ENCODE data around the gene UTF1. TPM values are rescaled to one million over a fixed set of nuclear protein-coding genes. Genes with fewer than 3 reads are reported as not detected.

UTF1 gene
- total and polyA plus RNA-seq, 9 of the 15 experiments (the other 6 are each of a cell fraction or from before 2014, with no cell fraction given) = 0.35 to 0.46 TPM; not detected in 7

- no TSS peak for BruUV-seq (replicated peaks)
- Histone ChIP-seq H3K9ac (ENCODE audit: insufficient read depth in 1 of 2, low read depth in 2 of 2, low read length in 2 of 2) (no peak overlapping the region), H2AFZ (ENCODE audit: low read depth, low read length) (no peak overlapping the region), H3K4me2 (ENCODE audit: insufficient read depth, low read length) (no peak overlapping the region), H3K27ac (ENCODE audit: extremely low read depth, low read depth, low read length) (no peak overlapping the region), H4K20me1 (replicated peaks; ENCODE audit: control insufficient read depth, insufficient read depth, low read length) (no peaks in the 10 kb centered on the region), H3K9me3 (replicated peaks; ENCODE audit: control insufficient read depth, insufficient read depth, low read depth, low read length) (no peaks in the 10 kb centered on the region), H3K9me1 (ENCODE audit: control insufficient read depth, insufficient read depth, low read length) (no peaks in the 10 kb centered on the region), H3K27me3 (ENCODE audit: control insufficient read depth in 2 of 2, insufficient read depth in 2 of 2, low read length in 2 of 2) (peaks cover 14 to 68% of the 10 kb centered on the region in 2 experiments; a peak in 4 of 5 replicates), H3K36me3 (ENCODE audit: control insufficient read depth, insufficient read depth, low read length) (no peaks in the 10 kb centered on the region), H3K4me3 (no peak overlapping the region), H3K4me1 (replicated peaks in 1 of 2; ENCODE audit: control insufficient read depth in 2 of 2, insufficient read depth in 2 of 2, low read length in 2 of 2) (peaks cover 0 to 70% of the 10 kb centered on the region in 2 experiments; a peak in 2 of 5 replicates), H3K79me2 (ENCODE audit: control insufficient read depth, insufficient read depth, low read length) (no peaks in the 10 kb centered on the region)
- in situ Hi-C loops (cut with MboI) (no loop called here), intact Hi-C loops (cut with micrococcal nuclease) (no loop called here)
- CTCF ChIA-PET (ENCODE audit: low intra/inter-chr PET ratio) = no interaction called here
- 19% methylated on average over 4 of the region's 26 CpGs for WGBS (ENCODE audit: insufficient coverage, low coverage, missing lambda C conversion rate)
- ATAC-seq (no peak), DNase-seq (ENCODE audit: extremely low read depth in 1 of 4, low spot score in 3 of 4) (no peak), FAIRE-seq (no peak)
- POLR2A ChIA-PET = interaction anchor here (0.6 kb wide), 1 partner anchor 155 kb away, joined by 4 read pairs; no protein-coding TSS in a partner anchor
- TF ChIP-seq BRCA1 (IDR thresholded peaks at IDR 0.05) (no peak), BRCA1 (CRISPR knock-in tag; IDR thresholded peaks at IDR 0.05) (no peak), SNAPC5 (CRISPR knock-in tag; IDR thresholded peaks at IDR 0.05) (no peak), NONO (IDR thresholded peaks at IDR 0.05; ENCODE audit: low read depth in 2 of 2, low read length in 1 of 2) (no peak), ZNF655 (CRISPR knock-in tag; IDR thresholded peaks at IDR 0.05) (no peak), SPI1 (IDR thresholded peaks at IDR 0.05; ENCODE audit: borderline replicate concordance, low read depth, low read length) (no peak), PHF8 (IDR thresholded peaks at IDR 0.05; ENCODE audit: borderline replicate concordance, low read length) (no peak), ETV6 (IDR thresholded peaks at IDR 0.05; ENCODE audit: borderline replicate concordance in 1 of 2, low read depth in 2 of 2, low read length in 1 of 2) (no peak), ETV6 (CRISPR knock-in tag; IDR thresholded peaks at IDR 0.05; ENCODE audit: borderline replicate concordance) (no peak), POLR2A (conservative IDR thresholded peaks at IDR 0.05) (no peak), MTA3 (IDR thresholded peaks at IDR 0.05; ENCODE audit: borderline replicate concordance) (no peak), ZNF444 (CRISPR knock-in tag; IDR thresholded peaks at IDR 0.05) (no peak), PHTF2 (CRISPR knock-in tag; IDR thresholded peaks at IDR 0.05) (no peak), ZNF232 (CRISPR knock-in tag; IDR thresholded peaks at IDR 0.05) (no peak), PHB2 (IDR thresholded peaks at IDR 0.05; ENCODE audit: low read depth) (no peak), RBFOX2 (IDR thresholded peaks at IDR 0.05; ENCODE audit: low read depth, low read length) (no peak), ZC3H8 (IDR thresholded peaks at IDR 0.05) (no peak), CEBPG (CRISPR knock-in tag; IDR thresholded peaks at IDR 0.05) (no peak), CEBPG (tag; conservative IDR thresholded peaks at IDR 0.05 in 1 of 2, IDR thresholded peaks at IDR 0.05 in 1 of 2) (no peak), PRDM10 (IDR thresholded peaks at IDR 0.05; ENCODE audit: partially characterized antibody) (no peak)
Observed at GRCh38 chr10:133198206-133198605, 31.8 kb upstream of the UTF1 start.

All from K562 (cell line).